ENCODE measurements around the gene LEFTY1. TPM values are rescaled to one million over a fixed set of nuclear protein-coding genes. Genes with fewer than 3 reads are reported as not detected.

LEFTY1 gene
- total RNA-seq, 4 donors from 2014 or later: 1.0 TPM; not detected in 3

GRCh38 chr1:225861834-225862580 lies 26.9 kb downstream of the LEFTY1 start:
- peaks cover 29 to 49% of the 10 kb centered on the region in 2 donors for H3K36me3 ChIP-seq
- 89 to 91% methylated on average over 9 to 12 of the region's 13 CpGs for WGBS, 2 donors
- H3K9me3 ChIP-seq: no peaks in the 10 kb centered on the region
- intact Hi-C loops (cut with DNase I): no loop called here
- DNase-seq: no peak
- no peak overlapping the region for H3K4me3 ChIP-seq (replicated peaks in 1 of 3)
- TF ChIP-seq POLR2A (IDR thresholded peaks at IDR 0.05) (no peak), CTCF (IDR thresholded peaks at IDR 0.05) (no peak)
- H3K27ac ChIP-seq: no peak overlapping the region
- H3K4me1 ChIP-seq: no peaks in the 10 kb centered on the region
- no peaks in the 10 kb centered on the region for H3K27me3 ChIP-seq

DNA sequence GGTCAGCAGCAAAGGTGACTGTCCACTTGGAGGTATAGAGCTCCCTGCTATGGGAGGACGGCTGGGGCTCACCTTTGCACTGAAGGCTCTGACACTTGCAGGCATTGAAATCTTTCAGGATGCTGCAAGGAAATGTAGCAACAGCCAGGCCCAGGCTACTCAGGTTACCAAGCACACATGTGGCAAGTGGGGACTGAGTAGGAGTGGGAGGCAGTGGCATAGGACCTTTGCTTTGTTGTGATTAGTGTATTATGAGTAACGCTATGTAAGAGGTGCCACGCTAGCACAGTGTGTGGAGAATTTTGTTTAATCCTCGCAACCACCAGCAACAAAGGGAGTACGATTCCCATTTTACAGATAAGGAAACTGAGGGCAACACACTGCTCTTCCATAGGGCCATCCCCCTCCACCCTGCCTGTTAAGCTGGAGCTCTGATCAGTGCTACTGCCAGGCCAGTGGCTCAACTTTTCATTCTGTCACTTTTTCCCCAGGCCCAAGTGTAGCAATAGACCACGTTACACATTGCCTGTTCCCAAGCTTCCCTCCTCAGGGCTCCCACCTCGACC lies 28.0 kb downstream of the LEFTY1 start:
- DNase-seq: no peak
- no peak overlapping the region for H3K4me3 ChIP-seq (replicated peaks in 1 of 3)
- H3K4me1 ChIP-seq: no peaks in the 10 kb centered on the region
- WGBS, 2 donors: 90 to 96% methylated on average over 7 of the region's 7 CpGs
- no peak overlapping the region for H3K27ac ChIP-seq
- TF ChIP-seq POLR2A (IDR thresholded peaks at IDR 0.05): no peak
- TF ChIP-seq CTCF (IDR thresholded peaks at IDR 0.05): no peak
- intact Hi-C loops (cut with DNase I): no loop called here
- H3K36me3 ChIP-seq: peaks cover 21 to 46% of the 10 kb centered on the region in 2 donors
- no peaks in the 10 kb centered on the region for H3K27me3 ChIP-seq
- no peaks in the 10 kb centered on the region for H3K9me3 ChIP-seq

- intact Hi-C loops (cut with DNase I): no loop called here
- WGBS, 2 donors: 90 to 95% methylated on average over 5 of the region's 5 CpGs
- no peak overlapping the region for H3K4me3 ChIP-seq (replicated peaks in 1 of 3)
- H3K27me3 ChIP-seq: no peaks in the 10 kb centered on the region
- no peaks in the 10 kb centered on the region for H3K9me3 ChIP-seq
- H3K4me1 ChIP-seq: no peaks in the 10 kb centered on the region
- no peak overlapping the region for H3K27ac ChIP-seq
- H3K36me3 ChIP-seq: peaks cover 16 to 37% of the 10 kb centered on the region in 2 donors
- TF ChIP-seq POLR2A (IDR thresholded peaks at IDR 0.05): no peak
- no peak for TF ChIP-seq CTCF (IDR thresholded peaks at IDR 0.05)
- no peak for DNase-seq
Measured at GRCh38 chr1:225860107-225860506, 28.8 kb downstream of the LEFTY1 start.

DNA sequence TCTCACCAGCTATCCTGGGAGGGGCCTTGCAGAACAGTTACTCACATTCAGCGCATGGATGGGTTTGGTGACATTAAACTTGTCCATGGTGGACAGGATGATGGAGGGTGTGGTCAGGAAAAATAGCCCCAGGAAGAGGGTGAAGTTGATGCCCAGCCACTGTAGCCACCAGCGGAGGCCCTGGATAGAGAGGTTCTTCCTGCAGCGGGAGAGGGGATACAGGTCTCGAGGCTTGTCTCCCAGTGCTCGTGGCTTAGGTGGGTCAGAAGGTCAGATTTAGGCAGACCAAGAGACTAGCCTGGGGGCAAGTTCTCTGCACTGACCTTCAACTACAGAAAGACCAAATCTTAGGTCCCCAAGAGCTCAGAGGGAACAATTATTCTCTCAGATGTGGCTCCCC lies 29.8 kb downstream of the LEFTY1 start:
- Histone ChIP-seq H3K27ac (no peak overlapping the region), H3K9me3 (no peaks in the 10 kb centered on the region), H3K27me3 (no peaks in the 10 kb centered on the region), H3K4me1 (no peaks in the 10 kb centered on the region), H3K4me3 (replicated peaks in 1 of 3) (no peak overlapping the region), H3K36me3 (peaks cover 16 to 36% of the 10 kb centered on the region in 2 donors)
- WGBS, 2 donors: 86 to 94% methylated on average over 5 of the region's 5 CpGs
- intact Hi-C loops (cut with DNase I): no loop called here
- no peak for TF ChIP-seq POLR2A (IDR thresholded peaks at IDR 0.05)
- TF ChIP-seq CTCF (IDR thresholded peaks at IDR 0.05): no peak
- DNase-seq: no peak

DNA sequence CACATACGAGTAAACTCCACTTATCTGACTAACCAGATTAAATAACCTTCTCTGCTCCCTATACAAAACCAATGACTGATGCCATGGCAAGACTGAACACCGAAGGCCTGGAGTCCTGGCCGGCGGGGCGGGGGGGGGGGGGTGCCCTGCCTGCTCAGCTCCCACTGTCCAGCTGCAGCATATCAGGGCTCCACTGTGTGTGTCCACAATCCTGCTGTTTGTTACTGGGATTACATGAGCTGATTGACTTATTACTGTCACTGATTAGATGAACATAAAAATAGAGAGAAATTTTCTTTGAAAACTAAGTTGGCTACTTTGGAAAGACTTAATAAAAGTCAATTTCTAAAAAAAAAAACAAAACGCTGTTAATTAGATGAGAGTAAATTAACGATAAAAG lies 31.7 kb downstream of the LEFTY1 start:
- DNase-seq: no peak
- H3K27ac ChIP-seq: no peak overlapping the region
- H3K4me1 ChIP-seq: no peaks in the 10 kb centered on the region
- intact Hi-C loops (cut with DNase I): no loop called here
- no peaks in the 10 kb centered on the region for H3K27me3 ChIP-seq
- H3K36me3 ChIP-seq: peaks cover 17 to 32% of the 10 kb centered on the region in 2 donors
- TF ChIP-seq POLR2A (IDR thresholded peaks at IDR 0.05) (no peak), CTCF (IDR thresholded peaks at IDR 0.05) (no peak)
- no peaks in the 10 kb centered on the region for H3K9me3 ChIP-seq
- no peak overlapping the region for H3K4me3 ChIP-seq (replicated peaks in 1 of 3)
- 74 to 80% methylated on average over 6 of the region's 7 CpGs for WGBS, 2 donors

Measured in thyroid gland (tissue), 4 donors.